HepG2 (cell line): ENCODE results near the gene IFIT2. TPM values are rescaled to one million over a fixed set of nuclear protein-coding genes. Genes with fewer than 3 reads are reported as not detected.

Source experiments
- ELF1 ChIP-seq: sonication (generic); formaldehyde crosslinking; IDR thresholded peaks from 2 replicates; pipeline ENCODE4 v1.4.0; 2020; ENCODE audit warnings: missing genetic modification reagents
- MLLT10 ChIP-seq: sonication (generic); formaldehyde crosslinking; IDR thresholded peaks from 2 replicates; pipeline ENCODE4 v1.4.0; 2020; ENCODE audit warnings: missing genetic modification reagents
- MTF1 ChIP-seq: sonication (generic); formaldehyde crosslinking; IDR thresholded peaks from 2 replicates; pipeline ENCODE4 v1.5.0; 2020; ENCODE audit warnings: missing genetic modification reagents
- MXD4 ChIP-seq: IDR thresholded peaks from 2 replicates; pipeline ENCODE4 v1.6.1; 2016; ENCODE audit warnings: mild to moderate bottlenecking, missing biosample characterization, missing genetic modification reagents
- ZBTB49 ChIP-seq: sonication (generic); formaldehyde crosslinking; IDR thresholded peaks from 2 replicates; pipeline ENCODE4 v1.4.0; 2020; ENCODE audit warnings: missing genetic modification reagents, borderline replicate concordance
- ZNF292 ChIP-seq: sonication (generic); formaldehyde crosslinking; IDR thresholded peaks from 2 replicates; pipeline ENCODE4 v1.8.1; 2022; ENCODE audit warnings: mild to moderate bottlenecking, low read depth, missing genetic modification reagents, borderline replicate concordance
- ZNF318 ChIP-seq: sonication (generic); formaldehyde crosslinking; IDR thresholded peaks from 2 replicates; pipeline ENCODE4 v1.4.0; 2020; ENCODE audit warnings: mild to moderate bottlenecking, missing genetic modification reagents
- polyA plus RNA-seq, 8 experiments: library from polyadenylated mRNA; depleted of rRNA in 3 of 8; stranded (reverse) in 7 of 8; unstranded in 1 of 8; fragments of >200 nt; fragmentation: Illumina TruSeq in 4 of 8; extraction: Trizol in 4 of 8; gene quantifications; 2 replicates each; pipeline versions ENCODE4 v1.2.1 to v1.2.3, GENCODE V29; 2011 to 2016; ENCODE audit warnings: low read depth in 4 of 8, missing spikeins in 1 of 8, mixed read lengths in 1 of 8; ENCODE audit not compliant: insufficient read depth in 1 of 8
- total RNA-seq, 5 experiments: library from RNA; depleted of rRNA; stranded (reverse); fragments of >200 nt; fragmentation: Illumina TruSeq; extraction: Trizol; gene quantifications; 2 replicates each; pipeline ENCODE4 v1.2.3, GENCODE V29; 2016; ENCODE audit warnings: low read depth in 1 of 5
- TF ChIP-seq, protein P1 (sequence below): sonication (generic); formaldehyde crosslinking; IDR thresholded peaks from 2 replicates; pipeline ENCODE4 v1.4.0; 2020; ENCODE audit warnings: mild to moderate bottlenecking, missing genetic modification reagents, borderline replicate concordance
- TF ChIP-seq, protein P2 (sequence below): sonication (generic); formaldehyde crosslinking; conservative IDR thresholded peaks from 2 replicates; pipeline ENCODE4 v1.4.0; 2020; ENCODE audit warnings: mild to moderate bottlenecking, missing genetic modification reagents, moderate library complexity
- TF ChIP-seq, protein P3 (sequence below): IDR thresholded peaks from 2 replicates; pipeline ENCODE4 v1.6.1; 2012; ENCODE audit warnings: low read depth, low read length, improper control_type of control experiment

The IFIT2 gene
- total and polyA plus RNA-seq, 2 of the 13 experiments (the other 11 are each of a cell fraction or from before 2014, with no cell fraction given): 0.04 to 0.15 TPM

- TF ChIP-seq ZBTB49 (CRISPR knock-in tag) (no peak), MXD4 (CRISPR knock-in tag) (no peak), ELF1 (CRISPR knock-in tag) (no peak), MLLT10 (CRISPR knock-in tag) (no peak), MTF1 (CRISPR knock-in tag) (no peak), ZNF318 (CRISPR knock-in tag) (no peak), ZNF292 (CRISPR knock-in tag) (no peak)
- TF ChIP-seq, protein P1, sequence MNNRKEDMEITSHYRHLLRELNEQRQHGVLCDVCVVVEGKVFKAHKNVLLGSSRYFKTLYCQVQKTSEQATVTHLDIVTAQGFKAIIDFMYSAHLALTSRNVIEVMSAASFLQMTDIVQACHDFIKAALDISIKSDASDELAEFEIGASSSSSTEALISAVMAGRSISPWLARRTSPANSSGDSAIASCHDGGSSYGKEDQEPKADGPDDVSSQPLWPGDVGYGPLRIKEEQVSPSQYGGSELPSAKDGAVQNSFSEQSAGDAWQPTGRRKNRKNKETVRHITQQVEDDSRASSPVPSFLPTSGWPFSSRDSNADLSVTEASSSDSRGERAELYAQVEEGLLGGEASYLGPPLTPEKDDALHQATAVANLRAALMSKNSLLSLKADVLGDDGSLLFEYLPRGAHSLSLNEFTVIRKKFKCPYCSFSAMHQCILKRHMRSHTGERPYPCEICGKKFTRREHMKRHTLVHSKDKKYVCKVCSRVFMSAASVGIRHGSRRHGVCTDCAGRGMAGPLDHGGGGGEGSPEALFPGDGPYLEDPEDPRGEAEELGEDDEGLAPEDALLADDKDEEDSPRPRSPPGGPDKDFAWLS (CRISPR knock-in tag): no peak
- TF ChIP-seq, protein P2, sequence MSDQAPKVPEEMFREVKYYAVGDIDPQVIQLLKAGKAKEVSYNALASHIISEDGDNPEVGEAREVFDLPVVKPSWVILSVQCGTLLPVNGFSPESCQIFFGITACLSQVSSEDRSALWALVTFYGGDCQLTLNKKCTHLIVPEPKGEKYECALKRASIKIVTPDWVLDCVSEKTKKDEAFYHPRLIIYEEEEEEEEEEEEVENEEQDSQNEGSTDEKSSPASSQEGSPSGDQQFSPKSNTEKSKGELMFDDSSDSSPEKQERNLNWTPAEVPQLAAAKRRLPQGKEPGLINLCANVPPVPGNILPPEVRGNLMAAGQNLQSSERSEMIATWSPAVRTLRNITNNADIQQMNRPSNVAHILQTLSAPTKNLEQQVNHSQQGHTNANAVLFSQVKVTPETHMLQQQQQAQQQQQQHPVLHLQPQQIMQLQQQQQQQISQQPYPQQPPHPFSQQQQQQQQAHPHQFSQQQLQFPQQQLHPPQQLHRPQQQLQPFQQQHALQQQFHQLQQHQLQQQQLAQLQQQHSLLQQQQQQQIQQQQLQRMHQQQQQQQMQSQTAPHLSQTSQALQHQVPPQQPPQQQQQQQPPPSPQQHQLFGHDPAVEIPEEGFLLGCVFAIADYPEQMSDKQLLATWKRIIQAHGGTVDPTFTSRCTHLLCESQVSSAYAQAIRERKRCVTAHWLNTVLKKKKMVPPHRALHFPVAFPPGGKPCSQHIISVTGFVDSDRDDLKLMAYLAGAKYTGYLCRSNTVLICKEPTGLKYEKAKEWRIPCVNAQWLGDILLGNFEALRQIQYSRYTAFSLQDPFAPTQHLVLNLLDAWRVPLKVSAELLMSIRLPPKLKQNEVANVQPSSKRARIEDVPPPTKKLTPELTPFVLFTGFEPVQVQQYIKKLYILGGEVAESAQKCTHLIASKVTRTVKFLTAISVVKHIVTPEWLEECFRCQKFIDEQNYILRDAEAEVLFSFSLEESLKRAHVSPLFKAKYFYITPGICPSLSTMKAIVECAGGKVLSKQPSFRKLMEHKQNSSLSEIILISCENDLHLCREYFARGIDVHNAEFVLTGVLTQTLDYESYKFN (CRISPR knock-in tag): peak; percentile 81
- TF ChIP-seq, protein P3, sequence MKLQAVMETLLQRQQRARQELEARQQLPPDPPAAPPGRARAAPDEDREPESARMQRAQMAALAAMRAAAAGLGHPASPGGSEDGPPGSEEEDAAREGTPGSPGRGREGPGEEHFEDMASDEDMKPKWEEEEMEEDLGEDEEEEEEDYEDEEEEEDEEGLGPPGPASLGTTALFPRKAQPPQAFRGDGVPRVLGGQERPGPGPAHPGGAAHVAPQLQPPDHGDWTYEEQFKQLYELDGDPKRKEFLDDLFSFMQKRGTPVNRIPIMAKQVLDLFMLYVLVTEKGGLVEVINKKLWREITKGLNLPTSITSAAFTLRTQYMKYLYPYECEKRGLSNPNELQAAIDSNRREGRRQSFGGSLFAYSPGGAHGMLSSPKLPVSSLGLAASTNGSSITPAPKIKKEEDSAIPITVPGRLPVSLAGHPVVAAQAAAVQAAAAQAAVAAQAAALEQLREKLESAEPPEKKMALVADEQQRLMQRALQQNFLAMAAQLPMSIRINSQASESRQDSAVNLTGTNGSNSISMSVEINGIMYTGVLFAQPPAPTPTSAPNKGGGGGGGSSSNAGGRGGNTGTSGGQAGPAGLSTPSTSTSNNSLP: peak; percentile 58; the same call in 1 of the 2 replicates
Observed at GRCh38 chr10:89269433-89270152, 32.3 kb upstream of the IFIT2 start (continued).
